Endothelial cell of umbilical vein (primary cell): ENCODE measurements around the gene PKD1. TPM values are rescaled to one million over a fixed set of nuclear protein-coding genes. Genes with fewer than 3 reads are reported as not detected.

Source experiments
- BruUV-seq: library from RNA; stranded (reverse); fragments of 400-500 nt; replicated peaks from 2 replicates; lab custom pipeline; 2021; lab: Mats Ljungman, UMichigan
- CTCF ChIA-PET: fragments of 300-600, 350-600 bp; sonication (Branson Sonifier 250); formaldehyde crosslinking; loops from one replicate; lab custom pipeline; 2021; ENCODE audit warnings: antibody characterized with exemption, inconsistent platforms; lab: Charles Lee
- POLR2A ChIA-PET: fragments of 300-600, 350-600 bp; sonication (Branson Sonifier 250); formaldehyde crosslinking; loops from one replicate; lab custom pipeline; 2021; ENCODE audit warnings: antibody characterized with exemption, inconsistent platforms; lab: Charles Lee
- DNase-seq: peaks from one replicate; pipeline ENCODE4 v3.0.0-alpha.2; 2011; ENCODE audit warnings: low read depth, low spot score
- FAIRE-seq: peaks from 2 replicates; lab custom pipeline; 2011; peaks lifted over from hg19 to GRCh38; lab: Jason Lieb, UNC
- H2AFZ ChIP-seq: 2 replicates; pipeline ENCODE4 v1.6.0; 2012; ENCODE audit warnings: low read depth, low read length, control low read depth, inconsistent platforms
- H3K27ac ChIP-seq: 2 replicates; pipeline ENCODE4 v1.5.1; 2011; ENCODE audit warnings: low read depth, mild to moderate bottlenecking, control low read depth, low read length, moderate library complexity; ENCODE audit not compliant: insufficient read depth
- H3K27me3 ChIP-seq, 2 experiments: 2 replicates each; pipeline versions ENCODE4 v1.6.0 to v1.6.1; 2011; ENCODE audit warnings: low read length in 2 of 2, mixed read lengths in 1 of 2; ENCODE audit not compliant: control insufficient read depth in 2 of 2, insufficient read depth in 2 of 2
- H3K36me3 ChIP-seq, 2 experiments: 2 replicates in 1 of 2; 3 replicates in 1 of 2; pipeline ENCODE4 v1.5.1; 2011; ENCODE audit warnings: low read length in 2 of 2, mild to moderate bottlenecking in 1 of 2, moderate library complexity in 1 of 2; ENCODE audit not compliant: control insufficient read depth in 2 of 2, insufficient read depth in 2 of 2; ENCODE audit errors: extremely low read depth in 1 of 2
- H3K4me1 ChIP-seq: 3 replicates; pipeline ENCODE4 v1.5.1; 2011; ENCODE audit warnings: mild to moderate bottlenecking, low read length; ENCODE audit not compliant: control insufficient read depth, insufficient read depth; ENCODE audit errors: extremely low read depth
- H3K4me2 ChIP-seq: 2 replicates; pipeline ENCODE4 v1.6.1; 2011; ENCODE audit warnings: low read length, control low read depth, mixed read lengths; ENCODE audit not compliant: insufficient read depth
- H3K4me3 ChIP-seq, 3 experiments: fragments of 200-600 bp in 1 of 3; sonication (generic), shearing (Covaris generic) in 1 of 3; replicated peaks in 1 of 3; 2 replicates each; pipeline ENCODE4 v1.5.1; 2011 to 2016; ENCODE audit warnings: control low read depth in 3 of 3, low read length in 3 of 3, mild to moderate bottlenecking in 2 of 3, inconsistent platforms in 1 of 3, low read depth in 1 of 3, moderate library complexity in 1 of 3; ENCODE audit not compliant: insufficient read depth in 1 of 3
- H3K79me2 ChIP-seq: 2 replicates; pipeline ENCODE4 v1.6.0; 2012; ENCODE audit warnings: low read length, inconsistent platforms; ENCODE audit not compliant: control insufficient read depth, insufficient read depth
- H3K9ac ChIP-seq: replicated peaks from 2 replicates; pipeline ENCODE3; 2011; ENCODE audit warnings: low read length, control low read depth; ENCODE audit not compliant: insufficient read depth; ENCODE audit errors: extremely low read depth
- H3K9me1 ChIP-seq: replicated peaks from 3 replicates; pipeline ENCODE4 v1.6.0; 2011; ENCODE audit warnings: mild to moderate bottlenecking, low read length; ENCODE audit not compliant: control insufficient read depth, insufficient read depth; ENCODE audit errors: extremely low read depth
- H3K9me3 ChIP-seq: replicated peaks from 2 replicates; pipeline ENCODE4 v1.5.1; 2012; ENCODE audit warnings: low read length, inconsistent platforms; ENCODE audit not compliant: control insufficient read depth, insufficient read depth
- H4K20me1 ChIP-seq: replicated peaks from 2 replicates; pipeline ENCODE3; 2011; ENCODE audit warnings: mild to moderate bottlenecking, low read length; ENCODE audit not compliant: control insufficient read depth, insufficient read depth; ENCODE audit errors: extremely low read depth
- EZH2 ChIP-seq: IDR thresholded peaks from 2 replicates; pipeline ENCODE4 v1.6.1; 2012; ENCODE audit warnings: borderline replicate concordance, low read depth, mild to moderate bottlenecking, moderate library complexity, low read length, inconsistent platforms; ENCODE audit not compliant: severe bottlenecking
- FOS ChIP-seq: IDR thresholded peaks from 2 replicates; pipeline ENCODE4 v1.6.1; 2011; ENCODE audit warnings: mild to moderate bottlenecking, low read length, moderate library complexity, borderline replicate concordance; ENCODE audit not compliant: insufficient read depth
- GATA2 ChIP-seq: IDR thresholded peaks from 2 replicates; pipeline ENCODE4 v1.7.0; 2011; ENCODE audit warnings: low read depth, mild to moderate bottlenecking, moderate library complexity, mixed read lengths, low read length; ENCODE audit not compliant: insufficient read length, insufficient read depth
- JUN ChIP-seq: IDR thresholded peaks from 2 replicates; pipeline ENCODE4 v1.6.1; 2011; ENCODE audit warnings: borderline replicate concordance, low read depth; ENCODE audit not compliant: insufficient read length, insufficient read depth
- MYC ChIP-seq: IDR thresholded peaks from one replicate; pipeline ENCODE4 v1.6.1; 2011; ENCODE audit warnings: mild to moderate bottlenecking, low read depth, low read length
- POLR2A ChIP-seq: IDR thresholded peaks from 2 replicates; pipeline ENCODE4 v1.6.1; 2012; ENCODE audit warnings: low read depth, mild to moderate bottlenecking, control low read depth, low read length
- POLR2AphosphoS5 ChIP-seq: IDR thresholded peaks from 2 replicates; pipeline ENCODE4 v1.6.1; 2012; ENCODE audit warnings: low read depth, mild to moderate bottlenecking, control low read depth, low read length, moderate library complexity; ENCODE audit not compliant: insufficient read depth
- dilution Hi-C: fragments of 300-500 bp; cut with MboI; formaldehyde crosslinking; loops from one replicate; pipeline ENCODE4 v1.15.0; 2019; ENCODE audit warnings: low sequenced_read_pairs; ENCODE audit not compliant: extremely low pct_ligation_motif_present
- intact Hi-C: fragments of 100-400 bp; cut with micrococcal nuclease; formaldehyde crosslinking; loops from one replicate; pipeline ENCODE4 v1.10.0; 2022
- polyA plus RNA-seq, 4 experiments: library from polyadenylated mRNA; depleted of rRNA in 3 of 4; stranded (reverse) in 3 of 4; unstranded in 1 of 4; fragments of >200 nt; gene quantifications; 2 replicates each; pipeline versions ENCODE4 v1.2.1 to v1.2.3, GENCODE V29; 2011 to 2012; ENCODE audit warnings: missing spikeins in 1 of 4
- total RNA-seq: library from RNA; stranded (reverse); gene quantifications from 2 replicates; pipeline ENCODE4 v1.2.3, GENCODE V29; 2021
- TF ChIP-seq, protein P1 (sequence below): IDR thresholded peaks from 2 replicates; pipeline ENCODE4 v1.6.1; 2011; ENCODE audit not compliant: insufficient read depth, insufficient read length
- TF ChIP-seq, protein P2 (sequence below), 2 donors: IDR thresholded peaks; 1 replicate in 1 of 2; 2 replicates in 1 of 2; pipeline ENCODE4 v1.5.1; 2011; ENCODE audit warnings: low read length in 2 of 2, mild to moderate bottlenecking in 2 of 2, moderate library complexity in 2 of 2, control low read depth in 1 of 2, inconsistent platforms in 1 of 2, low read depth in 1 of 2; ENCODE audit not compliant: insufficient read depth in 1 of 2; ENCODE audit errors: extremely low read depth in 1 of 2

PKD1 gene
- total and polyA plus RNA-seq, 2 donors (not counting 3 experiments of a cell fraction or from before 2014, with no cell fraction given) = 52.5 to 102 TPM

DNA sequence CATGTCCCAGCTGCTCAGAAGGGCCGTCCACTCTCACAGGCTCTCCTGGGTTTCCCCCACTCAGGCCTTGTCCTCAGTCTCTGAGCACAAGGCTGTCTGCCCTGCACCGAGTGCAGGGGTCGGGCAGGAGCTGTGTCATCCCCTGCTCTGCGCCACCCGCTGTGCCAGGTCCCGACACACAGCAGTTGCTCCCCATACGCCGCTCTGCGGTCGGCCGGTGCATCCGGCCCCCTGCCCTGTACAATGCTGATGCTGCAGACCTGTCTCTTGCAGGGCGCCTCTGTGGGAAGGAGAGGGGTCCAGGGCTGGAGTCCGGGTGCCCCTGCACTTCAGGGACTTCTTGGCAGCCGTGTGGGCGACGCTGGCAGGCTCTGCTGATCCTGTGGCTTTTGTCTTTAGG, 81.8 kb downstream of the PKD1 start:
- CTCF ChIA-PET = interaction anchor here (1.4 kb wide), 2 partner anchors 31 to 87 kb away, joined by 3 read pairs; no protein-coding TSS in a partner anchor
- dilution Hi-C loops (no loop called here), intact Hi-C loops (no loop called here)
- Histone ChIP-seq H3K9me1 (no peaks in the 10 kb centered on the region), H3K4me3 (no peak overlapping the region), H2AFZ (no peak overlapping the region), H3K9ac (no peak overlapping the region), H3K4me2 (no peak overlapping the region), H3K27ac (no peak overlapping the region), H3K36me3 (peaks cover 5 to 42% of the 10 kb centered on the region in 2 experiments), H4K20me1 (no peaks in the 10 kb centered on the region), H3K4me1 (no peaks in the 10 kb centered on the region), H3K9me3 (no peaks in the 10 kb centered on the region), H3K79me2 (peaks cover under 1% of the 10 kb centered on the region), H3K27me3 (no peaks in the 10 kb centered on the region)
- no TSS peak for BruUV-seq
- DNase-seq = no peak
- POLR2A ChIA-PET = no interaction called here
- TF ChIP-seq POLR2A (no peak), FOS (no peak), GATA2 (no peak), POLR2AphosphoS5 (no peak), MYC (no peak)
- FAIRE-seq = no peak

DNA sequence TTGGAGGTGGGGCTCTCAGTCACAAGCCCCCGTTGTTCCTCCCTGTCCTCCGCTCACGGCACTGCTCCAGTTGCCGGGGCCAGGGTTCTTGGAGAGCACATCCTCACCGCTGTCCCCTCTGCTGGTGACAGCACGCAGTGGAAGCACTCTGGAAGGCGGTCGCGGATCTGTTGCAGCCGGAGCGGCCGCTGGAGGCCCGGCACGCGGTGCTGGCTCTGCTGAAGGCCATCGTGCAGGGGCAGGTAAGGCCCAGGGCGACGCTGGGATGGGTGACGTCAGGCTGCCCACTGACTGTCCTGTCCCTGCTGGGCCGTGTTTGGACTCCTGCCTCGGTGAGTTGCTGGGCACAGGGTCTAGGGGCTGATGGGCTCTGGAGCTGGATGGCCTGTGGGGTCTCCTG, 82.5 kb downstream of the PKD1 start:
- no peak overlapping the region for H3K4me2 ChIP-seq
- FAIRE-seq (no peak), DNase-seq (no peak)
- H3K4me1 ChIP-seq = peaks cover 7% of the 10 kb centered on the region
- no TSS peak for BruUV-seq
- CTCF ChIA-PET = interaction anchor here (1.4 kb wide), 2 partner anchors 31 to 87 kb away, joined by 3 read pairs; no protein-coding TSS in a partner anchor
- POLR2A ChIA-PET = interaction anchor here (0.5 kb wide), 1 partner anchor 537 kb away, joined by 5 read pairs; no protein-coding TSS in a partner anchor
- no peak overlapping the region for H2AFZ ChIP-seq
- peaks cover 5 to 40% of the 10 kb centered on the region in 2 experiments for H3K36me3 ChIP-seq
- peaks cover 8% of the 10 kb centered on the region for H3K79me2 ChIP-seq
- no peaks in the 10 kb centered on the region for H3K9me3 ChIP-seq
- intact Hi-C loops = no loop called here
- no peak overlapping the region for H3K9ac ChIP-seq
- H4K20me1 ChIP-seq = no peaks in the 10 kb centered on the region
- H3K4me3 ChIP-seq = no peak overlapping the region
- TF ChIP-seq, protein P1, sequence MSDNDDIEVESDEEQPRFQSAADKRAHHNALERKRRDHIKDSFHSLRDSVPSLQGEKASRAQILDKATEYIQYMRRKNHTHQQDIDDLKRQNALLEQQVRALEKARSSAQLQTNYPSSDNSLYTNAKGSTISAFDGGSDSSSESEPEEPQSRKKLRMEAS = no peak
- TF ChIP-seq POLR2A (no peak), JUN (no peak), FOS (no peak), POLR2AphosphoS5 (no peak), GATA2 (no peak), EZH2 (no peak), MYC (no peak)
- TF ChIP-seq, protein P2, sequence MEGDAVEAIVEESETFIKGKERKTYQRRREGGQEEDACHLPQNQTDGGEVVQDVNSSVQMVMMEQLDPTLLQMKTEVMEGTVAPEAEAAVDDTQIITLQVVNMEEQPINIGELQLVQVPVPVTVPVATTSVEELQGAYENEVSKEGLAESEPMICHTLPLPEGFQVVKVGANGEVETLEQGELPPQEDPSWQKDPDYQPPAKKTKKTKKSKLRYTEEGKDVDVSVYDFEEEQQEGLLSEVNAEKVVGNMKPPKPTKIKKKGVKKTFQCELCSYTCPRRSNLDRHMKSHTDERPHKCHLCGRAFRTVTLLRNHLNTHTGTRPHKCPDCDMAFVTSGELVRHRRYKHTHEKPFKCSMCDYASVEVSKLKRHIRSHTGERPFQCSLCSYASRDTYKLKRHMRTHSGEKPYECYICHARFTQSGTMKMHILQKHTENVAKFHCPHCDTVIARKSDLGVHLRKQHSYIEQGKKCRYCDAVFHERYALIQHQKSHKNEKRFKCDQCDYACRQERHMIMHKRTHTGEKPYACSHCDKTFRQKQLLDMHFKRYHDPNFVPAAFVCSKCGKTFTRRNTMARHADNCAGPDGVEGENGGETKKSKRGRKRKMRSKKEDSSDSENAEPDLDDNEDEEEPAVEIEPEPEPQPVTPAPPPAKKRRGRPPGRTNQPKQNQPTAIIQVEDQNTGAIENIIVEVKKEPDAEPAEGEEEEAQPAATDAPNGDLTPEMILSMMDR (IDR thresholded peaks at IDR 0.05; ENCODE audit: extremely low read depth in 1 of 2, insufficient read depth in 1 of 2, low read depth in 1 of 2, low read length in 2 of 2) = no peak
- H3K27ac ChIP-seq = no peak overlapping the region
- no peaks in the 10 kb centered on the region for H3K9me1 ChIP-seq
- no peaks in the 10 kb centered on the region for H3K27me3 ChIP-seq
- dilution Hi-C loops = no loop called here
